HCT116 (cell line): ENCODE data around the gene LRRK2.

ENCODE experiments used
- CEBPB ChIP-seq: IDR thresholded peaks from 2 replicates; pipeline ENCODE4 v1.6.1; 2012; ENCODE audit warnings: low read depth
- EZH2 ChIP-seq: fragments of 200-600 bp; sonication (generic); IDR thresholded peaks from 2 replicates; pipeline ENCODE4 v1.6.1; 2017; ENCODE audit warnings: antibody characterized with exemption, mixed run types
- EZH2phosphoT487 ChIP-seq: fragments of 200-600 bp; IDR thresholded peaks from 2 replicates; pipeline ENCODE4 v1.6.1; 2018; ENCODE audit warnings: antibody characterized with exemption, borderline replicate concordance
- FOSL1 ChIP-seq: IDR thresholded peaks from 2 replicates; pipeline ENCODE4 v1.6.1; 2012; ENCODE audit warnings: low read depth
- POLR2A ChIP-seq: IDR thresholded peaks from 2 replicates; pipeline ENCODE4 v1.7.0; 2011; ENCODE audit warnings: borderline replicate concordance; ENCODE audit not compliant: insufficient read depth, insufficient read length; ENCODE audit errors: extremely low read depth
- POLR2AphosphoS5 ChIP-seq: IDR thresholded peaks from 2 replicates; pipeline ENCODE4 v1.6.1; 2011; ENCODE audit warnings: mild to moderate bottlenecking, low read depth, low read length, moderate library complexity
- RAD21 ChIP-seq: IDR thresholded peaks from 2 replicates; pipeline ENCODE4 v1.6.1; 2012; ENCODE audit warnings: low read depth, mild to moderate bottlenecking
- SP1 ChIP-seq: IDR thresholded peaks from 2 replicates; pipeline ENCODE4 v1.6.1; 2012; ENCODE audit warnings: low read depth
- YY1 ChIP-seq: IDR thresholded peaks from 2 replicates; pipeline ENCODE4 v1.6.1; 2011; ENCODE audit warnings: low read length, low read depth, moderate library complexity, mild to moderate bottlenecking; ENCODE audit not compliant: insufficient replicate concordance; ENCODE audit errors: extremely low read depth
- ZFX ChIP-seq: fragments of 450-650 bp; IDR thresholded peaks from 2 replicates; pipeline ENCODE4 v1.6.1; 2017
- ZNF274 ChIP-seq: fragments of 200-500 bp; sonication (Bioruptor generic); IDR thresholded peaks from 2 replicates; pipeline ENCODE4 v1.6.1; 2014; ENCODE audit warnings: mild to moderate bottlenecking, low read depth, low read length, inconsistent platforms
- TF ChIP-seq, protein P1 (sequence below), 3 experiments: fragments of 200-600 bp in 1 of 3; sonication (generic) in 1 of 3; IDR thresholded peaks in 2 of 3; conservative IDR thresholded peaks in 1 of 3; 2 replicates each; pipeline ENCODE4 v1.5.1; 2012 to 2017; ENCODE audit warnings: low read depth in 2 of 3, low read length in 2 of 3, antibody characterized with exemption in 1 of 3, borderline replicate concordance in 1 of 3, control low read depth in 1 of 3, mild to moderate bottlenecking in 1 of 3, mixed read lengths in 1 of 3, mixed run types in 1 of 3, moderate library complexity in 1 of 3; ENCODE audit not compliant: insufficient read depth in 1 of 3
- TF ChIP-seq, protein P2 (sequence below): IDR thresholded peaks from 2 replicates; pipeline ENCODE4 v1.6.1; 2012
- TF ChIP-seq, protein P3 (sequence below): IDR thresholded peaks from 2 replicates; pipeline ENCODE4 v1.6.1; 2012

DNA sequence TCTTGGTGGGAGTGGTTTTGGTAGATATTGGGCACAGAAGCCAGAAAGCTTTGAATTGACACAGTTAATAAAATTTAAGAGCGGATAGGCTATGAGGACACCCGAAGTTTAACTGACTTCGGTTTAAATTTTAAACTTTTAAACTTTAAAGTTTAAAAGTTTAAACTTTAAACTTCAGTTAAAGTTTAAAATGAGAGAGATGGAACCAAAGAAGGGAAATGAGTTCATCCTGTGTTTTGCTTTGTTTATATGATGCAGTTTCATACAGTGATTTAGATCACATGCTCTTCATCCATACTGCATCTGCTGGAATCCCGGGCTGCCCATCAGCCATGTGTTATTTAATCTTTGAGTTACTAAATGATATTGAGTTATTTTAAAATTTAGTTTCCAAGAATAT is 27.2 kb upstream of the LRRK2 start:
- TF ChIP-seq, protein P1, sequence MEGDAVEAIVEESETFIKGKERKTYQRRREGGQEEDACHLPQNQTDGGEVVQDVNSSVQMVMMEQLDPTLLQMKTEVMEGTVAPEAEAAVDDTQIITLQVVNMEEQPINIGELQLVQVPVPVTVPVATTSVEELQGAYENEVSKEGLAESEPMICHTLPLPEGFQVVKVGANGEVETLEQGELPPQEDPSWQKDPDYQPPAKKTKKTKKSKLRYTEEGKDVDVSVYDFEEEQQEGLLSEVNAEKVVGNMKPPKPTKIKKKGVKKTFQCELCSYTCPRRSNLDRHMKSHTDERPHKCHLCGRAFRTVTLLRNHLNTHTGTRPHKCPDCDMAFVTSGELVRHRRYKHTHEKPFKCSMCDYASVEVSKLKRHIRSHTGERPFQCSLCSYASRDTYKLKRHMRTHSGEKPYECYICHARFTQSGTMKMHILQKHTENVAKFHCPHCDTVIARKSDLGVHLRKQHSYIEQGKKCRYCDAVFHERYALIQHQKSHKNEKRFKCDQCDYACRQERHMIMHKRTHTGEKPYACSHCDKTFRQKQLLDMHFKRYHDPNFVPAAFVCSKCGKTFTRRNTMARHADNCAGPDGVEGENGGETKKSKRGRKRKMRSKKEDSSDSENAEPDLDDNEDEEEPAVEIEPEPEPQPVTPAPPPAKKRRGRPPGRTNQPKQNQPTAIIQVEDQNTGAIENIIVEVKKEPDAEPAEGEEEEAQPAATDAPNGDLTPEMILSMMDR (IDR thresholded peaks at IDR 0.05 in 2 of 3, conservative IDR thresholded peaks at IDR 0.05 in 1 of 3; ENCODE audit: borderline replicate concordance in 1 of 3, insufficient read depth in 1 of 3, low read depth in 2 of 3, low read length in 2 of 3): no peak
- TF ChIP-seq POLR2A: no peak
- no peak for TF ChIP-seq EZH2
- no peak for TF ChIP-seq FOSL1
- no peak for TF ChIP-seq ZFX
- no peak for TF ChIP-seq ZNF274
- TF ChIP-seq, protein P2, sequence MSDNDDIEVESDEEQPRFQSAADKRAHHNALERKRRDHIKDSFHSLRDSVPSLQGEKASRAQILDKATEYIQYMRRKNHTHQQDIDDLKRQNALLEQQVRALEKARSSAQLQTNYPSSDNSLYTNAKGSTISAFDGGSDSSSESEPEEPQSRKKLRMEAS: no peak
- TF ChIP-seq, protein P3, sequence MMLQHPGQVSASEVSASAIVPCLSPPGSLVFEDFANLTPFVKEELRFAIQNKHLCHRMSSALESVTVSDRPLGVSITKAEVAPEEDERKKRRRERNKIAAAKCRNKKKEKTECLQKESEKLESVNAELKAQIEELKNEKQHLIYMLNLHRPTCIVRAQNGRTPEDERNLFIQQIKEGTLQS: no peak
- TF ChIP-seq POLR2AphosphoS5: no peak
- no peak for TF ChIP-seq RAD21
- no peak for TF ChIP-seq EZH2phosphoT487
- no peak for TF ChIP-seq SP1
- TF ChIP-seq CEBPB: no peak
- TF ChIP-seq YY1: no peak
